Panc1 (cell line): ENCODE measurements around the gene PPP4R2.

Experiments used
- POLR2AphosphoS5 ChIP-seq: IDR thresholded peaks from 2 replicates; pipeline ENCODE4 v1.6.1; 2012; ENCODE audit warnings: mild to moderate bottlenecking, low read depth, low read length, moderate library complexity
- TF ChIP-seq, protein P1 (sequence below): fragments of 450-650 bp; IDR thresholded peaks from 2 replicates; pipeline ENCODE4 v1.5.1; 2017; ENCODE audit warnings: mild to moderate bottlenecking

GRCh38 chr3:72957297-72957696, 39.3 kb upstream of the PPP4R2 start:
- TF ChIP-seq, protein P1, sequence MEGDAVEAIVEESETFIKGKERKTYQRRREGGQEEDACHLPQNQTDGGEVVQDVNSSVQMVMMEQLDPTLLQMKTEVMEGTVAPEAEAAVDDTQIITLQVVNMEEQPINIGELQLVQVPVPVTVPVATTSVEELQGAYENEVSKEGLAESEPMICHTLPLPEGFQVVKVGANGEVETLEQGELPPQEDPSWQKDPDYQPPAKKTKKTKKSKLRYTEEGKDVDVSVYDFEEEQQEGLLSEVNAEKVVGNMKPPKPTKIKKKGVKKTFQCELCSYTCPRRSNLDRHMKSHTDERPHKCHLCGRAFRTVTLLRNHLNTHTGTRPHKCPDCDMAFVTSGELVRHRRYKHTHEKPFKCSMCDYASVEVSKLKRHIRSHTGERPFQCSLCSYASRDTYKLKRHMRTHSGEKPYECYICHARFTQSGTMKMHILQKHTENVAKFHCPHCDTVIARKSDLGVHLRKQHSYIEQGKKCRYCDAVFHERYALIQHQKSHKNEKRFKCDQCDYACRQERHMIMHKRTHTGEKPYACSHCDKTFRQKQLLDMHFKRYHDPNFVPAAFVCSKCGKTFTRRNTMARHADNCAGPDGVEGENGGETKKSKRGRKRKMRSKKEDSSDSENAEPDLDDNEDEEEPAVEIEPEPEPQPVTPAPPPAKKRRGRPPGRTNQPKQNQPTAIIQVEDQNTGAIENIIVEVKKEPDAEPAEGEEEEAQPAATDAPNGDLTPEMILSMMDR: no peak
- no peak for TF ChIP-seq POLR2AphosphoS5
